Chondrocyte (in vitro differentiated cells): ENCODE measurements around the gene RNFT2. TPM values are rescaled to one million over a fixed set of nuclear protein-coding genes. Genes with fewer than 3 reads are reported as not detected.

Experiments
- DNase-seq: peaks from one replicate; pipeline ENCODE4 v3.0.0; 2021; ENCODE audit warnings: mixed read lengths, low spot score
- H3K27ac Mint-ChIP-seq: one replicate; pipeline ENCODE4 v1.8.0; 2021; ENCODE audit warnings: mild to moderate bottlenecking, moderate library complexity, mixed read lengths; ENCODE audit not compliant: unreplicated experiment
- H3K27me3 Mint-ChIP-seq: 2 replicates; pipeline ENCODE4 v1.8.0; 2021; ENCODE audit warnings: low read depth, mixed read lengths
- H3K36me3 Mint-ChIP-seq: 2 replicates; pipeline ENCODE4 v1.8.0; 2021; ENCODE audit warnings: low read depth, mixed read lengths
- H3K4me1 Mint-ChIP-seq: 2 replicates; pipeline ENCODE4 v1.8.0; 2021; ENCODE audit warnings: low read depth, mild to moderate bottlenecking, mixed read lengths
- H3K4me3 Mint-ChIP-seq: one replicate; pipeline ENCODE4 v1.8.0; 2021; ENCODE audit warnings: mild to moderate bottlenecking, moderate library complexity, mixed read lengths; ENCODE audit not compliant: unreplicated experiment
- H3K9me3 Mint-ChIP-seq: 2 replicates; pipeline ENCODE4 v1.8.0; 2021; ENCODE audit warnings: low read depth, mixed read lengths
- CTCF ChIP-seq: fragments of 200-600 bp; sonication (generic); IDR thresholded peaks from 2 replicates; pipeline ENCODE4 v1.5.0; 2021; ENCODE audit warnings: antibody characterized with exemption, mild to moderate bottlenecking, moderate library complexity
- total RNA-seq: library from RNA; stranded (reverse); gene quantifications from 3 replicates; pipeline ENCODE4 v1.2.1, GENCODE V29; 2021

The RNFT2 gene
- total RNA-seq, 1 donor from 2014 or later: 5.1 TPM

- H3K4me1 Mint-ChIP-seq: peaks cover 6% of the 10 kb centered on the region
- H3K27me3 Mint-ChIP-seq: peaks cover 19% of the 10 kb centered on the region
- DNase-seq: no peak
- H3K27ac Mint-ChIP-seq: no peak overlapping the region
- H3K4me3 Mint-ChIP-seq: no peak overlapping the region
- H3K9me3 Mint-ChIP-seq: no peaks in the 10 kb centered on the region
- peaks cover 3% of the 10 kb centered on the region for H3K36me3 Mint-ChIP-seq
- no peak for TF ChIP-seq CTCF
Measured at GRCh38 chr12:116691636-116692035, 46.5 kb upstream of the RNFT2 start.

- no peak overlapping the region for H3K27ac Mint-ChIP-seq
- no peak for DNase-seq
- no peak overlapping the region for H3K4me3 Mint-ChIP-seq
- no peak for TF ChIP-seq CTCF
- H3K4me1 Mint-ChIP-seq: peaks cover 6% of the 10 kb centered on the region
- H3K36me3 Mint-ChIP-seq: peaks cover 2% of the 10 kb centered on the region
- H3K9me3 Mint-ChIP-seq: no peaks in the 10 kb centered on the region
- H3K27me3 Mint-ChIP-seq: peaks cover 19% of the 10 kb centered on the region
Measured at GRCh38 chr12:116692605-116693004, 45.5 kb upstream of the RNFT2 start.

- H3K9me3 Mint-ChIP-seq: no peaks in the 10 kb centered on the region
- peak; percentile 9 for TF ChIP-seq CTCF
- H3K27ac Mint-ChIP-seq: no peak overlapping the region
- H3K4me1 Mint-ChIP-seq: peaks cover 6% of the 10 kb centered on the region
- no peak for DNase-seq
- peak overlapping the region; percentile 31 for H3K4me3 Mint-ChIP-seq
- H3K36me3 Mint-ChIP-seq: peaks cover 2% of the 10 kb centered on the region
- H3K27me3 Mint-ChIP-seq: peaks cover 19% of the 10 kb centered on the region
Measured at GRCh38 chr12:116693286-116694227, 44.6 kb upstream of the RNFT2 start.

- no peak for DNase-seq
- Mint-ChIP-seq H3K4me1 (peaks cover 9% of the 10 kb centered on the region), H3K27ac (no peak overlapping the region), H3K27me3 (peaks cover 19% of the 10 kb centered on the region), H3K4me3 (no peak overlapping the region), H3K9me3 (no peaks in the 10 kb centered on the region), H3K36me3 (peaks cover 2% of the 10 kb centered on the region)
- no peak for TF ChIP-seq CTCF
Measured at GRCh38 chr12:116694653-116695463, 43.3 kb upstream of the RNFT2 start.

- Mint-ChIP-seq H3K27ac (no peak overlapping the region), H3K9me3 (no peaks in the 10 kb centered on the region), H3K36me3 (peaks cover 2% of the 10 kb centered on the region), H3K27me3 (peaks cover 19% of the 10 kb centered on the region), H3K4me3 (no peak overlapping the region), H3K4me1 (peaks cover 9% of the 10 kb centered on the region)
- DNase-seq: no peak
- no peak for TF ChIP-seq CTCF
Measured at GRCh38 chr12:116695464-116695725, 42.7 kb upstream of the RNFT2 start.
